Measurements from ENCODE around the gene ANKS1A.

ANKS1A gene

DNA sequence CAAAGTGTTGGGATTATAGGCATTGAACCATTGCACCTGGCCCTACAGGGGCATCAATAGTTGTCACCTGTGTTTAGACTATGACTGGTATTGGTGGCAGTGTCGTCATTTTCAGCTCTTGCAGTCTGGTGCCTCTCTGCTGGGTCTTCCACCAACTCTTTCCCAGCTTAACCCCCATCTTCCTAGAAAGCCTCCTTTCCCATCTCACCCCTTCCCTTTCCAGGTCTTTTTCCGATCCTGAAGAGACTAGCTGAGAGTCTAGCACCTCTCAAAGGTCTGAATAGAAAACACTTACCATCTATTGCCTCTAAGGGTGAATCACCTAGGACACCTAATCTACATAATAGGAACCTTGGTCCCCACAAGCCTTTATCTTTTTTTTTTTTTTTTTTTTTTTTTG, 181.1 kb downstream of the ANKS1A start:
- in situ Hi-C loops (cut with MboI; ENCODE audit: low pct_unique_long_range_greater_than_20kb, low sequenced_read_pairs): no loop called here
- no peak for DNase-seq

DNA sequence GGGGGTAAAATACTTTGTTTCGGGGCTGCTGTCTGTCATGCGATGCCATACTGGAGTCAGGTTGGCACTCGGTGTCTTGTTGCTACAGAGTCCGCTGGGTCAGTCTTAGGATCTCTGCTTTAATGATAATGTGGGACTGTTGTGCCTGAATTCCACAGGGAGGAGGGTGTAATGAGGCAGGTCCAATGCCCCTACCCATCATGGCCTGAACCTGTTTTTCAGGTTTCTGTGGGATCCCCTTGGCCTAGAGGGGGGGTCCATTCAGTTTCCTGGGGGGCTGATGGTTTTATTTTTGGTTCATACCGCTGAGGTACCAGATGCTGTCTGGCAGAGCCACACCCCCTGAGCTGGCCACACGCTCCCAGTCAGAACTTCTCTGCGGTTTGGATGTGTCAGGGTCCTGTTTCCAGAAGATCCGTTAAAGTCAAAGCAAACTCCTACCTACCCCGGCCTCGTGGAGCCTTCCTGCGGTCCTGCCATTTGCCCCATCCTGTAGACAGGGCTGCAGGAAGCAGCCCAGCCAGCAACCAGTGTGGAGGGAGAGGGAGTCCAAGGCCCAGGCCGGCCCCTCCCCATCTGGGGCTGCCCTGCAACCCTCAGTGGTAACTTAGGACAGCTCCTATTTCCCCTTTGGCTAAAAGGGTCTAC, 182.4 kb downstream of the ANKS1A start:
- no peak for DNase-seq
- in situ Hi-C loops (cut with MboI; ENCODE audit: low pct_unique_long_range_greater_than_20kb, low sequenced_read_pairs): no loop called here

DNA sequence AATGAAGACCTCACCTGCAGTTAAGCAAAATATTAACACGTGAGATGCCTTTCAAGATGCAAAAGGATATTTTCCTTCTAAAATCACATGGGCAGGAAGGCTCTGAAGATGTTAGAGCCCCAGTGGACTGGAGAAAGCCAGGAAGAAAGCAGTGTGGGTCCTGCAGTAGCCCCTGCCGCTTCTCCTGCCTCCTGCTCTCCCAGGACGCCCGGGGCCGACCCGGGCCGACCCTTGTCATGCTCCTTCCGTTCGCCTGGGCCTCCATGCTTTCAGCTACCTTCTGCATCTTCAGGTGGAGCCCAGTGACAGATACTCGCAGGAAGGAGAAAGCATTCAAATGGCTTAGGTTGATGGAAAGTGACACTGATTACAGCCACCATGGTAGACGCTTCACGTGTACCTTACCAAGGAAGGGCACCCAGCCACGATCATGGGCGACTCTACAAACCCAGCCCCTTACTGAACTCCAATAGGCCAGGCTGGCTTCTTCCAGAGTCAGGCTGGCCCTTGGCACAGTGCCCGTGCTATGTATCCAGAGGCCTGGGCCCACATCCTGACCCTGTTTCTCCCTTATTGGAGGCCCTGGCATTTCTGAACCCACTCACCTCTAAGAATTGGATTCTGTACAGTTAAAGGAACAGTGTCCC, 183.1 kb downstream of the ANKS1A start:
- in situ Hi-C loops (cut with MboI; ENCODE audit: low pct_unique_long_range_greater_than_20kb, low sequenced_read_pairs): no loop called here
- no peak for DNase-seq

DNA sequence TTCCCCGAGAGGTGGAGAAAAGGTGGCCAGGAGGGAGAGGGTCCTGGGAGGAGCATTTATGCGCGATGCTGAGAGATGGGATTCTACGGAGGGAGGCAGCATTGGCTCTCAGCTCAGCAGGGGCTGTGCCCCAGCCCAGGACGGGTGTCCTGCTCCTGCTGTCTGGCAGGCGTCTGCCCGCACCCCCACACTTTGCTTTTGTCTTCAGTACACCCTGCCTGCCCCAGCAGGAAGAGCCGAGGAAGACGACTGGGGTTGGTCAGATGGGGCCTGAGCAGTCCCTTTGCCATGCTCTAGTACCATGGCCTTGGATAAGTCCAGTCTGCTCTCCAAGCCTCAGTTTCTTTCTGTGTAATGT, 183.6 kb downstream of the ANKS1A start:
- no peak for DNase-seq
- in situ Hi-C loops (cut with MboI; ENCODE audit: low pct_unique_long_range_greater_than_20kb, low sequenced_read_pairs): no loop called here

DNA sequence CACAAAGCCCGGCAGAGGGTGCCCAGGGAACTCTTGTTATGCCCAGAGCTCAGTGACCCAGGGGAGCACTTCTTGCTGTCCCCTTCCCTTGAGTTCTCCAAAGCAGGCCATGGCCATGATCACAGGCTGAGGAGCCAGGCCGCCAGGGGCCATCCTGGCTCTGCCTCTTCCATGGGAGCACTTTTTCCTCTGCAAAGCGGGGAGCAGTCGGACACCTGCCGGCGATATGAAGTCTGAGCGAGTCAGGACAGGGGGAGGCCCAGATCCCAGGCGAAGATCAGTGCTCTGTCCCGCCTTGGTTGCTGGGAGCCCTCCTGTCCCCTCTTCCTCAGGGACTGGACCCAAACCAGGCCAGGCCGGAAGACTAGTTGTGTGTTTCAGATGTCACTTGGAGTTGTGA, 184.2 kb downstream of the ANKS1A start:
- in situ Hi-C loops (cut with MboI; ENCODE audit: low pct_unique_long_range_greater_than_20kb, low sequenced_read_pairs): no loop called here
- no peak for DNase-seq

DNA sequence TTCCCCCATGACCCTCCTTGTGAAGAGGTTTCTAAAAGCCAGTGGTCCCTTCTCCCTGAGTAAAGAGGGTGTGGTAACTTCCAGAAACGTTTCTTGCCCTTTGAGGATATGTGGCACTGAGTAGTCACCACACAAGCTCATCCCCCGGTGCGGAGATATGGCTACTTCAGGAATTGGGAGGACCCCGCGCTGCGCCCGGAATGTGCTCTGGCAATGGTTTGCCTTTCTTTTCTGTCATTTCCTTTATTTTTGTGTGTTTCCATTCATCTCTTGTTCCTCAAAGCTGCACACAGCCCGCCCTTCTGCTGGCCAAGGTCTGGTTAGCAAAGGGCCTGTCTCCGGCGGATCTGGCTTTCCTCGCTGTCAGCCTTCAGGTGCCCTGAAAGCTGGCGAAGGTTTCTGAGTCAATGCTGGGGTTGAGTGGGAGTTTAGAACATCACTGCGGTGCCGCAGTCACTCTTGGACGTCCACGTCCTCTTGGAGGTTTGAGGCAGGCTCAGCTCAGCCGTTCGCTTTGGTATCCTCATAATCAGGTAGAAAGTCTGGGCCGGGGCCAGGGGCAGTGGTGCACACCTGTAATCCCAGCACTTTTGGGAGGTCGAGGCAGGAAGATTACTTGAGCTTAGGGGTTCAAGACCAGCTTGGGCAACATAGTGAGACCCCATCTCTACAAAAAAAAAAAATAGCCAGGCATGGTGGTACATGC, 184.9 kb downstream of the ANKS1A start:
- no peak for DNase-seq
- in situ Hi-C loops (cut with MboI; ENCODE audit: low pct_unique_long_range_greater_than_20kb, low sequenced_read_pairs): no loop called here

DNA sequence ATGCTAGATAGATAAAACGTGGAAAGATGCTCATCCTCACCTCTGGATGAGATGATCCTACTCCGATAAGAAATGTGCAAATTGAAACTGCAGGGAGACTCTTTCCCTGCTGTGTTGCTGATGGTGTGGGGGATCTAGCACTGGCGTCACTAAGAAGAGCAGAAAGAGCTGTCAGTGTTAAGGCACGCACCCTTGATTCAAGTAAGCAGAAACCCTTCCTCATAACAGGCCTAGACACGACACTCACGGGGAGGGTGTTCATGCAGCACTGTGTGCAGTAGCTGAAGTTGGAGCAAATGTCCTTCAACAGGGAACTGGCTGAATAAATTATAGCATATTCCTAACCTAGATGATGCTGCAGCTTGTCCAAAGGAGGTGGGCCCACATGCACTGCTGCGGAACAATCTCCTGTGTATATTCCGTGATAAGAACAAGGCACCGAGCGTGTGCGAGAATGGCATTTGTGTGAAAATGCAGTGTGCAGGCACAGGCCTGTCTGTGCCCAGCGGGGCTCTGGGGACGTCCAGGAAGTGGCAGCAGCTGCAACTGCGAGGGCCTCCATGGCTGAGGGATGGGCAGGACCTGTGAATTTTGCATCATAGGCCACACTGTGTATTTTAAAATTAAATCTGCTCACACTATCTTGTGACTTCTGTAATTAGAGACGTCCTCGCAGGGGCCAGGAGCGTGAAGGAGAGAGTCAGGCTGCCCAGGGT, 188.1 kb downstream of the ANKS1A start:
- no peak for DNase-seq

DNA sequence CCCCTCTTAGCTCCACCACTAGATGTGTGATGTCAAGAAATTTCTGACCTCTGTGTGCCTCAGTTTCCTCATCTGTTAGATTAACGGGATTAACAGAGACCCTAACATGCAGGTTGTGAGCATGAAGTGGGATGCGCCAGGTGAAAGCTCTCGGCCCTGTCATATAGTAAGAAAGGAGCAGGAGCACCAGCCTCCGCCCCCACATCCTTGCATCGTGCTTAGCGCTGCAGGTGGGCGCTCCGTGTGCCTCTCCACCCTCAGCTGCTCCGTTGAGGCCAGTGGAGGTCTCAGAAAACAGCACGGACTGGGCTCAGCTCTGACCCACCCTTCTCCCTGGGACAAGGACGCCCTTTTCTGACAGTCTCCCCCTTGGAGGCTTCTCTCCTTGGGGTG, 188.7 kb downstream of the ANKS1A start:
- DNase-seq: no peak
- in situ Hi-C loops (cut with MboI; ENCODE audit: low pct_unique_long_range_greater_than_20kb, low sequenced_read_pairs): no loop called here

More for the DNA sequence above, 188.1 kb downstream of the ANKS1A start:
- in situ Hi-C loops (cut with MboI; ENCODE audit: low pct_unique_long_range_greater_than_20kb, low sequenced_read_pairs): no loop called here

DNA sequence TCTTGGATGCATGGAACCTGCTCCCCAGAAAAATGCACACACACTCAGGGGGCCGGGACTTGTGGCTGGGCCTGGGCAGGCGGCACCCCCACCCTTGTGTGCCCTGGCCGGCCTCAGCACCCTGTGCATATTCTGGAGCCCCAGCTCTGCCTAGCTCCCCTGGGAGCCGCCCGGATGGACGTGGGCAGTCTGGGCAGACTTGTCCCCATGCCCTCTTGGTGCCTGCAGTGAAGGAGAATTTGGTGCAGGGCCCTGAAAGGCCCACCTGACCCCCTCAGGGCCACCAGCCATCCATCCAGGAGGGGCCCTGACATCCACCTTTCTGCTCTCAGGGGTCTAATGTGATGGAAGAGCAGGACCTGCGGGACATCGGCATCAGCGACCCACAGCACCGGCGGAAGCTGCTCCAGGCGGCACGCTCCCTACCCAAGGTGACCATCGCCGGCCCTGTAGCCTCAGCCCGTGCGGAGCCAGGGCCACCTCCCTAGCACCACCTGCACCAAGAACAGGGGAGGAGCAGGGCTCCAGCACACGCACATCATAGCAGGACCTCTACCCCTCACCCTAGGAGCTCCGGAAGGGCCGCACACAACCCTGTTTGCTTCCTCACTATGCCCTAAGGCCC, 189.3 kb downstream of the ANKS1A start:
- no peak for DNase-seq
- in situ Hi-C loops (cut with MboI; ENCODE audit: low pct_unique_long_range_greater_than_20kb, low sequenced_read_pairs): no loop called here

DNA sequence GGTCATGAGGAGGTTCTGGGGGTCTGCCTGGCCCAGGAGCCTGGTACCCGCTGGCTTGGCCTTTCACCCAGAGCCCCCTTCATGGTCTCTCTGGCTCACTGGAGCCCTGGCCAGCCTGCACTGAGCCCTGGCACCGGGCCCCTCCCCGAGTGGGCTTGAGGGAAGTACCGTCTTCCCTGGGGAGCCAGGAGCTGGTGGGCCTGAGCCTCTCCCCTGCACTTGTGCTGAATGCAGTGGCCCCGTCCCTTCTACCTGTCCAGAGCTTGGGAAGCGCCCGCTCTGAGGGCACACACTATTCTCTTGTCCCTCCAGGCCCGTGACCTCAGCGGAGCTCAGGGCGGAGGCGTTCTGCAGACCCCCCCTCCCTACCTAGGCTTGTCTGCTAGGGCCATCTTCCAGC, 189.8 kb downstream of the ANKS1A start:
- in situ Hi-C loops (cut with MboI; ENCODE audit: low pct_unique_long_range_greater_than_20kb, low sequenced_read_pairs): no loop called here
- no peak for DNase-seq

DNA sequence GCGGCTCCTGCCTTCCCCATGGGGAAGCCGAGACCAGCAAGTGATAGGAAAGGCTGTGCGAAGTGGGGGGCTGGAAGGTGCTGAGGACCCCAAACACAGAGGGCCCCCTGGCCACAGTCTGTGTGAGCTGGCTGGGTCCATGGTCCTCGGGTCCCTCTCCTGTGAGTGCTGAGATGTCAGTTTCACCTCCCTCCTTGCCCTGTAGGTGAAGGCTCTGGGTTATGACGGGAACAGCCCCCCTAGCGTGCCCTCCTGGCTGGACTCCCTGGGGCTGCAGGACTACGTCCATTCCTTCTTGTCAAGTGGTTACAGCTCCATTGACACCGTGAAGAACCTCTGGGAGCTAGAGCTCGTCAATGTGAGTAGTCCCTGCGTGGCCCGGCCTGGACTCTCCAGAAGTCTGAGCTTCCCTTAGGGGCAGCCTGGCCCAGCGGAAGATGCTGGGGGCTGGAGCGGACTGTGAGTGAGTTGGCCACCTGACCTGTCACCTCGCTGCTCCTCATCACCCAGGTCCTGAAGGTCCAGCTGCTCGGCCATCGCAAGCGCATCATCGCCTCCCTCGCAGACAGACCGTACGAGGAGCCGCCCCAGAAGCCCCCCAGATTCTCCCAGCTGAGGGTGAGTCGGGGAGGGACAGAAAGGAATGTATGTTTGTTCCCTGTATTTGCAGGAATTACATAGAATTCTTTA, 190.4 kb downstream of the ANKS1A start:
- in situ Hi-C loops (cut with MboI; ENCODE audit: low pct_unique_long_range_greater_than_20kb, low sequenced_read_pairs): no loop called here
- DNase-seq: no peak

DNA sequence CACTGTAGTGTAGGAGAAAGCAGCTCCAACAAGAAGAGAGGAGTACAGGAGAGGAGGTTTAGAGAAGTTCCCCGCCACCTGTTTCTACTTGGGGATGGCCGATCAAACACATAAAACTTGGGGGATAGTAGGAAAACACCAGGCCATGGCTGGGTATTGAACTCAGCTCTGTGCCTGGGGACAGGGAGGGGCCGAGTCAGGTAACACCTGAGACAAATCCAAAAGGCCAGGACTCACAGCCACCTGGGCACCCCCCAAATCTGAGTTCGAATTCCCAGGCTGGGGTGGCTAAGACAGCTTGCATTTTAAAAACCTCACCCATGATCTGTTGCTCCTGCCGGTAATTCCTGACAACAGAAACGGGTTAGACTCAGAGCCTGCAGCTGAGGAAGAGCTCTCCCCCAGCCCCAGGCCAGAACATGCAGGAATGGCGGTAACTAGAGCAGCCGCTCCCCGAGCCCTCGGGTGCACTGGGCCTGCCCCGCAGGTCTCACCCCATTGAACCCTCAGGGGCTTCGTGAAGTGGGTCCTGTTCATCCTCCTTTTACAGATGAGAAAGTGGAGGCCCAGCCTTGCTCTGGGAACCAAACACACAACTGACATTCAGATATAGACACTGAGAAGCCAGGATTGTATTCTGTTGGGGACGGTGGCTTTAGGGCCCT, 191.1 kb downstream of the ANKS1A start:
- no peak for DNase-seq
- in situ Hi-C loops (cut with MboI; ENCODE audit: low pct_unique_long_range_greater_than_20kb, low sequenced_read_pairs): no loop called here

DNA sequence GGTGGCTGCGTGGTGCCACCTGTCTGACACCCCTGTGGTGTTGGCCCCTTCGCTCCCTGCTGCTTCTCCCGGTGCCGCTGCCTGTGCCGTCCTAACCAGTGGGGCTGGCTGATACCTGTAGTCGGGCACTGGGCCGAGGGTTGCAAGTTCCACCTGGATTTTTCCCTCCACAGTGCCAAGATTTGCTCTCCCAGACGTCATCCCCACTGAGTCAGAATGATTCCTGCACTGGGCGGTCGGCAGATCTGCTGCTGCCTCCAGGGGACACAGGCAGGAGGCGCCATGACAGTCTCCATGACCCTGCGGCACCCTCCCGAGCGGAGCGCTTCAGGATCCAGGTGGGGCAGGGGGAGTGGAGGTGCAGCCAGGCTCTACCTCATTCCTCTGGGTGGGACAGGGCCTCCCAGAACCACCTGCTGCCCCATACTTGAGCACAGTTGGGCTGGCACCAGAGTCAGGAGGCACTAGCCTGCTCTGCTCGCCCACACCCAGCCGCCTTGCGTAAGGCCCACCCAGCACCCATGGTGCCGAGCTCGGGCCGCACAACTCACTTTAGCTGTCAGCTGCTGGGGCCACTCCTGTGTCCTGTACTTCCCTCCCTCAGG, 191.9 kb downstream of the ANKS1A start:
- in situ Hi-C loops (cut with MboI; ENCODE audit: low pct_unique_long_range_greater_than_20kb, low sequenced_read_pairs): no loop called here
- DNase-seq: no peak

DNA sequence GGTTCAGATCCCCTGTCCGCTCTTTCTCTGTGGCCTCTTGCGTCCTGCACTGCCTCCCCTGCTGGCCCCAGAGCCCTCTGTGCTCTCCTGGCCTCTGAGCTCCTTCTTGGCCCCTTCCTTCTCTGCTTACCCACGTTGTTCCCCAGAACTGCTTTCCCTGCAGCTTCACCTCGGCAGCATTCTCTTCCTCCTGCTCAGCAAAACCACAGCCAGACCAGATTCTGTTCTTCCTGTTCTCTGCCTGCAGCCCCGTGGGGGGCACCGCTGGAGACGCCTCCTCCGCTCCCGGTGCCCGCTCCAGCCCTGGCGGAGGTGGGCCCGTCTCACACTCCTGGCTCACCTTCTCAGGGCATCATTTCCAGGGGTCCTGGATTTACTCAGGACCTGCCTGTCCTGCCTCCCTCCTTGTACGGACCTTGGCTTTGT, 192.4 kb downstream of the ANKS1A start:
- in situ Hi-C loops (cut with MboI; ENCODE audit: low pct_unique_long_range_greater_than_20kb, low sequenced_read_pairs): no loop called here
- DNase-seq: peak; percentile 87

DNA sequence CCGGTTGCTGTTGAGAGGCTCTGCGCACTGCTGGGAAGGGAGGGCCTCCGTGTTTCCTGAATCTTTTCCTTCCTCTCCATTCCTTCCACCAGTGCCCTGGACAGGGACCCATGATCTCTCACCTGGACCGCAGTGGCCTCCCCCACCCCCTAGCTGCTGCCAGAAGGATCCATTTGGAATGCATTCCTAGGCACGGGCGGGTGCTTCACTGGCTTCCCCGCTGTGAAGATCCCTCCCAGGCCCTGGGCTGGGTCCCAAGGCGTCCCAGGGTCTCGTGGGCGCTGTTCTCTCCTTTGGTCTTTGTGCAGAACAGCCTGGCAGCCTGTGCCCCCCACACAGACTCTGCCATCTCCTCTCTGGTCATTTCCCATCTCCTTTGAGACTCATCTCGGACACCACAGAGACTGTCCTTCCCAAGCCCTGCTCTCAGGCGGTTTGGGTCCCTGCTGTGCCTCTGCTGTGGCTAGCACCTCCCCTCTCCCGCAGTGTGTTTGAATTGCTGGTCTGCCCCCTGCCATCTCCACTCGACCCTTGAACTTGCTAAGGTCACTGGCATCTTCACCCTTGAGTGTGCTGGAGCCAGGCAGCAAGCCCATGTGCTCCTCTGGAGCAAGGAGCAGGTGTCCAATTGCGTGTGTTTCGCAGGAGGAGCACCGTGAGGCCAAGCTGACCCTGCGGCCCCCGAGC, 193.1 kb downstream of the ANKS1A start:
- in situ Hi-C loops (cut with MboI; ENCODE audit: low pct_unique_long_range_greater_than_20kb, low sequenced_read_pairs): no loop called here
- DNase-seq: no peak

DNA sequence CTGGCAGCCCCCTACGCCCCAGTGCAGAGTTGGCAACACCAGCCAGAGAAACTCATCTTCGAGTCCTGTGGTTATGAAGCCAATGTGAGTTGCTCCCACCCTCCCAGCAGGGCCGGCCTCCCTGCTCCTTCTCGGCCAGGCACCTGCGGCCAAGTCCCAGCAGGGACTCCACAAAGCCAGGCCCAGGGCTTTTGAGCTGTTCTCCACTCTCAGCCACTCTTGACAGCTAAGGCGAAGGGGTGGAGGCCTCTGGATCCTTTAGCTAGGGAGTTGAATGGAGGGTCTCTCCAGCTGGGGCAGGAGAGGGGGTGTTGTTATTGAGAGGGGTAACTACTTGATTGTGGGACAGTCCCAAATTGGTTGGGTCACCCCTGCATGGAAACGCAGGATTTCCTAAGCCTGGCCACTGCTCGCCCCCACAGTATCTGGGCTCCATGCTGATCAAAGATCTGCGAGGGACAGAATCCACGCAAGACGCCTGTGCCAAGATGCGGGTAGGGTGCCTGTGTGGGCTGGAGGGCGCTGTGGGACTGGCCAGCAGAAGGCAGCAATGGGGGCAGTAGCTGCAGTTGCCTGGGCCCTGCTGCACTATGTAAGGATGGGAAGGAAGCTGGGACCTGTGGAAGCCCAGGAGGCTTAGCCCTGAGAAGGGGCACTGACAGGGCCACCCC, 193.8 kb downstream of the ANKS1A start:
- DNase-seq: no peak
- in situ Hi-C loops (cut with MboI; ENCODE audit: low pct_unique_long_range_greater_than_20kb, low sequenced_read_pairs): no loop called here

DNA sequence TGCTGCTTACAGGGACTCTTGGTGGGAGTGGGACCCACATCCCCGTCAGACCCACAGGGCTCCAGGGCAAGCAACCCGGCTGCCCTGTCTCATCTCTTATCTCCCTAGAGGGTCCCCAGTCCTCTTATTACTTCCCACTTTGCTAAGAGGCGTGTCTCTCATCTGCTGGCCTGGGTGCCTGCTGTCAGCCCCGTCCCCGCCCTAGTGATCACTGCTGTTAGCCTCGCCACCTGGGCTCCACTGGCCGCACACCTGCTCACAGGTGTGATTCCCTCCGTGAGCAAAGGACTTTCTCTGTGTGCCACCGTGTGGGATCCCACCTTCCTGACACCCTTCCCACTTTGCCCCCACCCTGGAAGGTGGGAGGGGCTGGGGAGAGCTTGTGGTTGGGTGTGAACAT, 194.5 kb downstream of the ANKS1A start:
- no peak for DNase-seq
- in situ Hi-C loops (cut with MboI; ENCODE audit: low pct_unique_long_range_greater_than_20kb, low sequenced_read_pairs): no loop called here
